Lung (tissue), 12 donors: ENCODE data around the gene KIF2C. TPM values are rescaled to one million over a fixed set of nuclear protein-coding genes. Genes with fewer than 3 reads are reported as not detected.
A peak's percentile ranks its signal among the peaks of the same experiment; 100 is the strongest.

ENCODE experiments used
- ATAC-seq: fragments of 200-7000 bp; cut with Tn5 transposase; one replicate; pipeline ENCODE4 v1.9.1; 2020; ENCODE audit warnings: moderate number of reproducible peaks; ENCODE audit not compliant: insufficient read depth, low FRiP score
- DNase-seq, 3 donors: peaks; one replicate each; pipeline ENCODE4 v3.0.0-alpha.2; 2013 to 2017
- H3K27ac ChIP-seq, 2 donors: one replicate each; pipeline ENCODE4 v1.5.1; 2013; ENCODE audit warnings: mild to moderate bottlenecking in 2 of 2, moderate library complexity in 2 of 2, control low read depth in 1 of 2, inconsistent platforms in 1 of 2, low read depth in 1 of 2, low read length in 1 of 2
- H3K27me3 ChIP-seq, 3 donors: one replicate each; pipeline ENCODE4 v1.5.1; 2013; ENCODE audit warnings: low read length in 2 of 3; ENCODE audit not compliant: control insufficient read depth in 3 of 3, insufficient read depth in 3 of 3
- H3K36me3 ChIP-seq, 4 donors: one replicate each; pipeline ENCODE4 v1.5.1; 2013; ENCODE audit warnings: low read length in 4 of 4, mild to moderate bottlenecking in 1 of 4, moderate library complexity in 1 of 4; ENCODE audit not compliant: control insufficient read depth in 4 of 4, insufficient read depth in 4 of 4
- H3K4me1 ChIP-seq, 5 donors: one replicate each; pipeline ENCODE4 v1.5.1; 2013; ENCODE audit warnings: low read length in 5 of 5, mild to moderate bottlenecking in 2 of 5, moderate library complexity in 1 of 5; ENCODE audit not compliant: control insufficient read depth in 5 of 5, insufficient read depth in 5 of 5
- H3K4me3 ChIP-seq: one replicate; pipeline ENCODE4 v1.5.1; 2013; ENCODE audit warnings: mild to moderate bottlenecking, control low read depth, moderate library complexity
- H3K9ac ChIP-seq, 2 donors: one replicate each; pipeline ENCODE4 v1.5.1; 2013; ENCODE audit warnings: low read length in 2 of 2, control low read depth in 1 of 2; ENCODE audit not compliant: insufficient read depth in 1 of 2
- H3K9me3 ChIP-seq, 4 donors: one replicate each; pipeline ENCODE4 v1.5.1; 2013; ENCODE audit warnings: low read length in 3 of 4, mild to moderate bottlenecking in 1 of 4, moderate library complexity in 1 of 4; ENCODE audit not compliant: control insufficient read depth in 4 of 4, insufficient read depth in 3 of 4
- CTCF ChIP-seq: IDR thresholded peaks from 2 replicates; pipeline ENCODE4 v1.5.1; 2012; ENCODE audit warnings: mild to moderate bottlenecking; ENCODE audit errors: control extremely low read depth, extremely low read depth
- WGBS, 2 donors: extraction: QIAGEN DNeasy Blood & Tissue Kit; methylation state at CpG; one replicate each; pipeline ENCODE4 v1.1.7; 2013; 5-methylcytosine and 5-hydroxymethylcytosine counted together
- polyA plus RNA-seq, 2 donors: library from polyadenylated mRNA; stranded (reverse); fragments of 200-250 nt; gene quantifications; one replicate each; pipeline ENCODE4 v1.2.1, GENCODE V29; 2013
- total RNA-seq, 2 donors: library from RNA; depleted of rRNA in 1 of 2; stranded (reverse); fragments of >200 nt in 1 of 2; gene quantifications; one replicate each; pipeline ENCODE4 v1.2.1, GENCODE V29; 2014 to 2021
- donor health status: control.
- donor health status: control.
- donor health status: Bipolar disorder and iron deficiency.
- donor health status: healthy.
- donor health status: DM: yes; HTN: yes; CAD: no.

The KIF2C gene
- total and polyA plus RNA-seq, 4 donors, result 1.5 to 3.5 (median 2.1) TPM

GRCh38 chr1:44776730-44777068 is 37.1 kb downstream of the KIF2C start:
- Histone ChIP-seq H3K4me1 (peaks cover 0 to 24% (median 13%) of the 10 kb centered on the region in 5 donors), H3K27me3 (no peaks in the 10 kb centered on the region), H3K4me3 (peak overlapping the region; percentile 94), H3K36me3 (peaks cover 12 to 36% (median 30%) of the 10 kb centered on the region in 4 donors), H3K9ac (peak overlapping the region; percentile 86 to 93), H3K9me3 (no peaks in the 10 kb centered on the region), H3K27ac (peak overlapping the region in 1 of 2 donors; percentile 97)
- no peak for ATAC-seq
- no peak for DNase-seq
- WGBS, 2 donors, result 52 to 56% methylated on average over 12 of the region's 12 CpGs
- no peak for TF ChIP-seq CTCF

- no peak overlapping the region for H3K27ac ChIP-seq
- TF ChIP-seq CTCF, result no peak
- no peak for ATAC-seq
- H3K9me3 ChIP-seq, result no peaks in the 10 kb centered on the region
- no peaks in the 10 kb centered on the region for H3K27me3 ChIP-seq
- WGBS, 2 donors, result 86 to 88% methylated on average over 14 of the region's 14 CpGs
- no peak for DNase-seq
- peaks cover 12 to 36% (median 30%) of the 10 kb centered on the region in 4 donors for H3K36me3 ChIP-seq
- H3K4me1 ChIP-seq, result peaks cover 0 to 24% (median 13%) of the 10 kb centered on the region in 5 donors
- no peak overlapping the region for H3K4me3 ChIP-seq
- H3K9ac ChIP-seq, result no peak overlapping the region
Measured at GRCh38 chr1:44777547-44777946, 37.9 kb downstream of the KIF2C start.

- 68 to 72% methylated on average over 13 of the region's 13 CpGs for WGBS, 2 donors
- H3K4me1 ChIP-seq, result peaks cover 0 to 25% (median 13%) of the 10 kb centered on the region in 5 donors
- no peak overlapping the region for H3K9ac ChIP-seq
- no peak overlapping the region for H3K27ac ChIP-seq
- no peak for TF ChIP-seq CTCF
- no peak overlapping the region for H3K4me3 ChIP-seq
- peaks cover 12 to 36% (median 30%) of the 10 kb centered on the region in 4 donors for H3K36me3 ChIP-seq
- no peaks in the 10 kb centered on the region for H3K9me3 ChIP-seq
- DNase-seq (no peak), ATAC-seq (no peak)
- no peaks in the 10 kb centered on the region for H3K27me3 ChIP-seq
Measured at GRCh38 chr1:44777969-44778635, 38.5 kb downstream of the KIF2C start.
